Activated effector memory CD4-positive, alpha-beta T cell treated with anti-CD3 and anti-CD28 coated beads, Interleukin-2, amount 50 U/mL, for 16 hours (primary cell): ENCODE results near the gene SORCS2.

Source experiments
- DNase-seq: peaks from one replicate; pipeline ENCODE4 v3.0.0-alpha.2; 2020

Gene SORCS2

GRCh38 chr4:7384003-7384928 is 191.9 kb downstream of the SORCS2 start:
- DNase-seq: peak; percentile 58

- DNase-seq: peak; percentile 41
These were observed 192.9 kb downstream of the SORCS2 start for GRCh38 chr4:7384929-7385890.

- peak; percentile 39 for DNase-seq
These were observed 195.6 kb downstream of the SORCS2 start for GRCh38 chr4:7387925-7388324.

GRCh38 chr4:7388627-7389026 is 196.3 kb downstream of the SORCS2 start:
- no peak for DNase-seq

GRCh38 chr4:7389101-7389701 is 196.9 kb downstream of the SORCS2 start:
- DNase-seq: peak; percentile 56

- DNase-seq: no peak
These were observed 197.4 kb downstream of the SORCS2 start for GRCh38 chr4:7389719-7390118.

- no peak for DNase-seq
These were observed 198.0 kb downstream of the SORCS2 start for GRCh38 chr4:7390336-7390735.

GRCh38 chr4:7390906-7391636 is 198.7 kb downstream of the SORCS2 start:
- peak; percentile 48 for DNase-seq

GRCh38 chr4:7391637-7392437 is 199.5 kb downstream of the SORCS2 start:
- DNase-seq: peak; percentile 43

- DNase-seq: peak; percentile 55
These were observed 200.4 kb downstream of the SORCS2 start for GRCh38 chr4:7392438-7393421.

- DNase-seq: no peak
These were observed 201.6 kb downstream of the SORCS2 start for GRCh38 chr4:7393601-7394575.

- DNase-seq: peak; percentile 36
These were observed 202.5 kb downstream of the SORCS2 start for GRCh38 chr4:7394681-7395451.

- peak; percentile 30 for DNase-seq
These were observed 203.3 kb downstream of the SORCS2 start for GRCh38 chr4:7395645-7396044.

GRCh38 chr4:7396186-7396910 is 204.0 kb downstream of the SORCS2 start:
- DNase-seq: peak; percentile 21

GRCh38 chr4:7397206-7398103 is 205.1 kb downstream of the SORCS2 start:
- peak; percentile 45 for DNase-seq

GRCh38 chr4:7398104-7398423 is 205.7 kb downstream of the SORCS2 start:
- DNase-seq: peak; percentile 31
